Measurements from ENCODE around the gene PSMG2.

Gene PSMG2

GRCh38 chr18:12722731-12723130 is 19.9 kb downstream of the PSMG2 start:
- Histone ChIP-seq H3K36me3 (ENCODE audit: control insufficient read depth, low read length) (peaks cover 86% of the 10 kb centered on the region), H3F3A (ENCODE audit: control insufficient read depth, insufficient read depth) (peaks cover 21% of the 10 kb centered on the region), H3K4me1 (ENCODE audit: control insufficient read depth, low read length) (no peaks in the 10 kb centered on the region; the same call in 1 of the 2 replicates), H3K9me2 (replicated peaks; ENCODE audit: control insufficient read depth, low read length) (no peaks in the 10 kb centered on the region), H3K4me3 (ENCODE audit: low read length) (no peak overlapping the region), H3K27ac (ENCODE audit: low read depth, low read length) (no peak overlapping the region), H3K4me2 (ENCODE audit: low read length) (no peak overlapping the region), H4K20me1 (ENCODE audit: control insufficient read depth, insufficient read depth, low read depth, low read length) (peaks cover 5% of the 10 kb centered on the region; the same call in 1 of the 2 replicates), H3K27me3 (ENCODE audit: control insufficient read depth, low read length) (no peaks in the 10 kb centered on the region), H3K9me3 (ENCODE audit: control insufficient read depth, insufficient read depth, low read length) (no peaks in the 10 kb centered on the region), H3K79me2 (ENCODE audit: control insufficient read depth, low read length) (no peaks in the 10 kb centered on the region)
- TF ChIP-seq CTCF (IDR thresholded peaks at IDR 0.05; ENCODE audit: low read depth, low read length, poor library complexity, severe bottlenecking) (no peak), EZH2phosphoT487 (IDR thresholded peaks at IDR 0.05; ENCODE audit: borderline replicate concordance, low read length) (no peak)

- Histone ChIP-seq H4K20me1 (ENCODE audit: control insufficient read depth, insufficient read depth, low read depth, low read length) (peaks cover 5% of the 10 kb centered on the region; the same call in 1 of the 2 replicates), H3K36me3 (ENCODE audit: control insufficient read depth, low read length) (peaks cover 58% of the 10 kb centered on the region), H3K27ac (ENCODE audit: low read depth, low read length) (no peak overlapping the region), H3K79me2 (ENCODE audit: control insufficient read depth, low read length) (no peaks in the 10 kb centered on the region), H3K9me3 (ENCODE audit: control insufficient read depth, insufficient read depth, low read length) (no peaks in the 10 kb centered on the region), H3K9me2 (replicated peaks; ENCODE audit: control insufficient read depth, low read length) (no peaks in the 10 kb centered on the region), H3K4me3 (ENCODE audit: low read length) (no peak overlapping the region), H3F3A (ENCODE audit: control insufficient read depth, insufficient read depth) (peaks cover 21% of the 10 kb centered on the region), H3K4me2 (ENCODE audit: low read length) (no peak overlapping the region), H3K27me3 (ENCODE audit: control insufficient read depth, low read length) (no peaks in the 10 kb centered on the region), H3K4me1 (ENCODE audit: control insufficient read depth, low read length) (no peaks in the 10 kb centered on the region; the same call in 1 of the 2 replicates)
- no peak for TF ChIP-seq CTCF (IDR thresholded peaks at IDR 0.05; ENCODE audit: low read depth, low read length, poor library complexity, severe bottlenecking)
- TF ChIP-seq EZH2phosphoT487 (IDR thresholded peaks at IDR 0.05; ENCODE audit: borderline replicate concordance, low read length) = no peak
Observed at GRCh38 chr18:12726331-12726730, 23.5 kb downstream of the PSMG2 start.

GRCh38 chr18:12726774-12727550 is 24.1 kb downstream of the PSMG2 start:
- Histone ChIP-seq H3K4me1 (ENCODE audit: control insufficient read depth, low read length) (no peaks in the 10 kb centered on the region; the same call in 1 of the 2 replicates), H3K27me3 (ENCODE audit: control insufficient read depth, low read length) (no peaks in the 10 kb centered on the region), H3K4me2 (ENCODE audit: low read length) (no peak overlapping the region), H3K9me3 (ENCODE audit: control insufficient read depth, insufficient read depth, low read length) (no peaks in the 10 kb centered on the region), H3F3A (ENCODE audit: control insufficient read depth, insufficient read depth) (peaks cover 21% of the 10 kb centered on the region), H3K36me3 (ENCODE audit: control insufficient read depth, low read length) (peaks cover 54% of the 10 kb centered on the region), H3K9me2 (replicated peaks; ENCODE audit: control insufficient read depth, low read length) (no peaks in the 10 kb centered on the region), H4K20me1 (ENCODE audit: control insufficient read depth, insufficient read depth, low read depth, low read length) (peaks cover 5% of the 10 kb centered on the region; the same call in 1 of the 2 replicates), H3K4me3 (ENCODE audit: low read length) (no peak overlapping the region), H3K79me2 (ENCODE audit: control insufficient read depth, low read length) (no peaks in the 10 kb centered on the region), H3K27ac (ENCODE audit: low read depth, low read length) (no peak overlapping the region)
- peak; percentile 93 for TF ChIP-seq CTCF (IDR thresholded peaks at IDR 0.05; ENCODE audit: low read depth, low read length, poor library complexity, severe bottlenecking)
- TF ChIP-seq EZH2phosphoT487 (IDR thresholded peaks at IDR 0.05; ENCODE audit: borderline replicate concordance, low read length) = no peak

All from DOHH2 (cell line).